NCI-H82 treated with DMSO at 0.1 percent for 48 hours (cell line): Measurements from ENCODE around the gene FLOT1.

ENCODE experiments used
- DNase-seq: peaks from one replicate; lab custom pipeline; 2025; ENCODE audit not compliant: unreplicated experiment; lab: John Stamatoyannopoulos, UW

Gene FLOT1

DNA sequence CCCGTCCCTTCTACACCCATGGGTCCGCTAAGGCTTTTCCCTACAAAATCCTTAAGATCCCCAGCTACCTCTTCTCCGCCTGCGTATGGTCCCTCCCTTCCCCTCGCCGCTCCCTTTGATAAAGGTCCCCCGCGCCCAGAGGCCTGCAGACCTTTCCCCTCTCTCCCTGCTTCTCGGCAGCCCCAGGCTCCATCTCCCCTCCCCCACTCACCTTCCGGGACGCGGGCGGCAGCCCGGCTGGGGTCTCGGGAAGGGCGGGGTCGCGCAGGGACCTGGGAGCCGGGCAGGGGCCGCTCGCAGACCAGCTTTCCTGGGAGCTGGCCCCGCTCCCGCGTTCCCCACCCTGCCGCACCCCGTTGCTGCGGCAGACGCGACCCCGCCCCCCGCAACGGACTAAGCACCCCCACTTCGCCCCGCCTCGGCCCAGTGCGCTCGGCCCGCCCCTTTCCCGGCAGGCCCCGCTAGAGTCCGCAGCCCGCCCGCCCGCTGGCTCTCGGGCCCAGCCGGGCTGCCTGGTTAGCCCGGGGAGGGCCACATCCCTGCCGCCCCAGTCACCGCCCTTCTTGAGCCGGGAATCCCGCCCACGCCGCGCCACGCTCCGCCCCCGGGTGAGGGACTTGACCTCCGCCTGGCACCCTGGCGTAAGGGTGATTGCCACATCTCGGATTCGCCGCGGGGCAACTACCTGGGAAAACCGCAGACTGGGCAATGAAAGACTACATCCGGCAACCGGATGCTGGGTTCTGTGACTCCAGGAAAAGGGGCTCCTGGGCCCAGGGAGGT, at the start of gene FLOT1:
Gene FLOT1, minus strand, starts transcription at position 372 of the 783 bp plus-strand sequence. CDS start 498 bp downstream, outside the sequence.
- peak; percentile 69 for DNase-seq

DNA sequence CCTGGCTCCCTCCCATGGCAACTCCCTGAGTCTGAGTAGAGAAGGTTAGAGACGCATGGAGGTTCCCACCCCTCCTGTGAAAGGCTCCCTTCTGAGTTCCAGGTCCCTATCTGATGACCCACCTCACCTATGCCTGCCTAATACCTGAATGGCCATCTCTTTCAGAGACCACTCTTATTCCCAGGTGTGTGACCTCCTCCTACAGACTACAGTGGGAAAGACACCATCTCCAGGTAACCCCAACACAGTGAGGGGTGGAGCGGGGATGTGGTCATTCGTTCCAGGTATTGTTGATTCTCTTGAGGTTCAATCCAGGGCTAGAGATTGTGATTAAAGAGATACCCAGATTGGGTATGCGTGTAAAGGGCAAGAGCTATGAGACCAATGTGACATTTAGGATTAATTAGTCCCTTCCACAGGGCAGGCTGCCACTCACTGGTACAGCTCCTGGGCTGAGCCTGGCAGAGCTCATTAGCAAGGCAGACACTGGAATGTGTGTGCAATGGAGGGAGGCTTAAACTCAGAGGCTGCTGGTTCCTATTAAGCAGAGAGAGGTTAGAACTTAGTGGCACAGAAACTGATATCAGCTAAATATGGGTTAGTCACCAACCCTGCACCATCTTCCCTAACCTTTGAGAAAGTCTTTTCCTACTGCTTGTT, 48.4 kb upstream of the FLOT1 start:
- DNase-seq, result no peak

DNA sequence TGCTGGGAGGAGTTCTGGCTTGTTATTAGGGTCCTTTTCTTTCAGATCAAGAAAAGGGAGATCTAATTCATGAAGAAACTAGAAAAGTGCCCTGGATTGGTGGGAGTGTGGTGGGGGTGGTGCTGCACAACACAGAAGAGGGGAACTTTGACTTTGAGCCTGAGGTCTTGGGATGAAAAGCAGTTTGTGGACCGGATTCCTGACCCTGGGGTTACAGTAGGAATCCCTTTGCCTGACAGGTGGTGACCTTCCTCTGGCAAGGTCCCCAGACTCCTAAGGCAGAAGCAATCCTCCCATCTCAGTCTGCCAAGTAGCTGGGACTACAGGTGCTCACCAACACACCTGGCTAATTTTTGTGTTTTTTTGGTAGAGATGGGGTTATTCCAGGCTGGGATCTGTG, 47.1 kb upstream of the FLOT1 start:
- no peak for DNase-seq

DNA sequence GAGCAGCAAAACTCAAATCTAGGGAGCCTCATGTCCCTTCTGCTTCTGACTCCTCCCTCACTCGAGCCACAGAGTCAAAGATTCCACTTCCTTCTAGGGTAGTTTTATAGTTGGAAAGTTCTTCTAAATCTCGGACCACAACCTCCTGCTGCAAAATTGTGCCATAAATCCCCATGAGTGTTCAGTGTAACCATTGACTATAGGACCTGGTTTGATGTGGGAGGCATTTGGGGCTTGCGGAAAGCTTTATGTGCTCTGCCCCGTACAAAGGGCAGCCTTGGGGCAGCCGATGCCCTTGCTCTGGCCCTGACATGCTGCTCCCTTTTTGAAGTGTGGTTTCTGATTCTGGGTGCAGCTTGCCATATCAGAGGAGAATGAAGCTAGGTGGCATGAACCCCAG, 45.5 kb upstream of the FLOT1 start:
- DNase-seq, result no peak

GRCh38 chr6:30782425-30783014, 40.0 kb upstream of the FLOT1 start:
- DNase-seq, result no peak

DNA sequence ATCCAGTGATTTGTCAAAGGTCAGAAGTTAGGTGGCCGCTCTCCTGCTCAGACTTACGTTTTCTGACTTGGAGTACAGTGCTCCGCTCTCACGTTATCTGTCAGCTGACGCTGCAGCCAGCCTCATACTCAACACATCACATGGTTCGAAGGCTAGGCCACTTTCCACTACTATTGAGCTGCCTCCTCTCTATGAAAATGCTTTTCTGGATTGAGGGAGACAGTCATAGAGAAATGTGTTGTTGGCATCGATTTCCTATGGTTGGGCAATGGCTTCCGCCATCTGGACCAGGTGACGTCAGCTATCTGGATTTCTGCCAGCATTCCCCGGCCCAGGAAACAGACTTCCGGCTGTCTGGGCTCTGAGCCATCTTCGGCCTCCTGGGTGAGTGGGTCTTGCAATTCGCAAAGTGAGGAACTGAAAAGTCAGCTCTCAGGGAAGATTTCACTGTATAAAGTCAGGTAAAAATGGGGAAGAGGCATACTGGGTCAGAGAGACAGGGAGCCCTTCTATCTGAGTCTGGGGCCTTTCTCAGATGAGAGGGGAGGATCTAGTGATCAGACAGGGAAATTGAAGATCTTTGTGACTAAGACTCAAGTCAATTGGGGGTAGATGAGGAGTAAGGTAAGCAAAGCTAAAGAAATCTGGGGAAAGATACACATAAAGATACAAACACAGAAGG, 39.4 kb upstream of the FLOT1 start:
- peak; percentile 28 for DNase-seq

GRCh38 chr6:30781395-30781742, 38.9 kb upstream of the FLOT1 start:
- no peak for DNase-seq

DNA sequence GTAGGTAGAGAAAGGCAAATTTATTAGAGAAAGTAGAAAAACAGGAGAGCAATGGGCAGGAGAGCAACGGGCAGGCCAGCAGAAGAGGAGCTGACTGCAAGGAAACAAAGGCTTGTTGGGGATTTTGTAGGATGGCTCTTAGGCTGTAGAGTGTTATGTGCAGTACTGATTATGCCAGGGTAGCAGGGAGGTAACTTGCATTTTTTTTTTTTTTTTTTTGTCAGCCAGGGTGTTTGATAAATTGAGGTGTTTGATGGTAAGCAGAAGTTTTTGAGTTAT, 38.1 kb upstream of the FLOT1 start:
- no peak for DNase-seq

GRCh38 chr6:30779850-30780641, 37.6 kb upstream of the FLOT1 start:
- no peak for DNase-seq

DNA sequence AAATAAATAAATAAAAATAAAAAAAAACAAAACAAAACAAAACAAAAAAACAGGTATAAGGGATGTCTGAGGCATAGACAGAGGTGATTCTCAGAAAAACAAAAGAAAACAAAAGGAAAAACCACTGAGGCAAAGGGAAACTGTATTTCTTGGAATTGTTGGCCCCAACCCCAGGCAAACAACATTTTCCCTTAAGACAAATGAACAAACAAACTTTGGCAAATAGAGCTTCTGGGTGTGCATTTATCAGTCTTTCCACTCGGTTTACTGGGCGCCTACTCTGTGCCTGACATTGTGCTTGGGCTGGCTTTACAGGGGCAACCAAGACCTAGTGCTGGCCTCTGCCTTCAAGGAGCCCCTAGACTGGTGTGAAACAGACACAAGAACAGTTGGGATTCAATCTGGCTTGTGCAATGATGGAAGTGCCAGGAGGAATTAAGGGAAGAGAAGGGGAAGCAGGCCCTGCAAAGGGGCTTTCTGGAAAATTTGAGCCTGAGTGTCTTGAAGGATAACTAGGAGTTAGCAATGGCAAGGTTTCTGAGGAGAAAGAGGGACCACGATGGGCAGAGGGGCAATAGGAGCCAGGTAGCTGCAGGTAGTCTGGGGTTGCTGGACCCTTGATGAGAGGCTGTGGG, 35.6 kb upstream of the FLOT1 start:
- no peak for DNase-seq

DNA sequence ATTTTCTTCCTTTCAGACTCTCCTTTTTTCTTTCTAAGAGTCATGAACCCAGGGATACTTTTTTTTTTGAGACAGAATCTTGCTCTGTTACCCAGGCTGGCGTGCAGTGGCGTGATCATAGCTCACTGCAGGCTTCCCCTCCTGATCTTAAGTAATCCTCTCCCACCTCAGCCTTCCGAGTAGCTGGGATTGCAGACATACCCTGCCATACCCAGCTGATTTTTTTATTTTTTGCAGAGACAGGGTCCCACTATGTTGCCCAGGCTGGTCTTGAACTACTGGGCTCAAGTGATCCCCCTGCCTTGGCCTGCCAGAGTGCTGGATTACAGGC, 34.6 kb upstream of the FLOT1 start:
- DNase-seq, result no peak

DNA sequence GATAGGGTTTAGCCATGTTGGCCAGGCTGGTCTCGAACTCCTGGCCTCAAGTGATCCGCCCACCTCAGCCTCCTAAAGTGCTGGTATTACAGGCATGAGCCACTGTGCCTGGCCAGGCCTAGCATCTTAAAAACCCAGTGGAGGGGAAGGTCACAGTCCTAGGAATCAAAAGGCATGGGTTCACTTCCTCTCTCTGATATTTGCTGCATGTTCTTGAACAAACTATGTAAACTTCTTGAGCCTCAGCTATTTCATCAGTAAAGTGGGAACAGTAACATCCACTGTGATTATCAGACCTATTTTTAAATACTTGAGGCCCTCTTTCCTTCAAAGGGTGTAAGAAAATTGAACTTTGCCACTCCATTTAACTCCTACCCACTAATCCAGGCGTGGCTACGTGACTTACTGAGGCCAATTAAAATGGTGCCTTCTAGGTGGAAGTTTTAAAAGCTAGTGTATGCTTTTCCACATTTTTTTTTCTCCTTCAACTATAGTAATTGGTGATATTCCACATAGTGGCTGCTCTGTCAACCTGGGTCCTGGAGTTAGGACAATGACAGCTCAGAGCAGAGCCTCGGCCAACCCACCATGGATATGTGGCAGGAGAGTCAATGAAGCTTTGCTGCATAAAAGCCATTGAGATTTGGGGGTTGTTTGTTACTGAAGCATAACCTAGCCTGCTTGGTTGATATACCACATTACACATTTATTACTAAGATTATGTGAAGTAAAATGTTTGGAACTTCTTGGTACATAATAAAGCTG, 34.1 kb upstream of the FLOT1 start:
- DNase-seq, result no peak

GRCh38 chr6:30775104-30775503, 32.6 kb upstream of the FLOT1 start:
- no peak for DNase-seq

DNA sequence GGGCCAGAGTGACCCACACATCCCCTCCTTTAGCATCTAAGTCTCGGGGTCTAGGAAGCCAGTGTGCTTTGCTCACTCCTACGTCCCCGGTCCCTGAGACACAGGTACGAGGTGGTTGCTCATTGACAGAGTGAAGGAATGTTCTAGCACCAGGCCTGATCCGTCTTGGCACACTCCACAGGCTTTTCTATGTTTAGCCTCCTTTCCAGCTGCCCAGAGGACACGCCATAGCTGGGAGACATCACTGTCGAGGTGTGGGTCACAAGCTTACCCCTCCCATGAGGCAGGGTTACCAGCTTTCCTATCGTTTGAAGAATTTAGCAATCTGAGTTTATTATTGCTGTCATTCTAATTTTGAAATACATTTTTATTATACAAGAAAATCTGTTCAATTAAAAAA, 32.2 kb upstream of the FLOT1 start:
- no peak for DNase-seq

GRCh38 chr6:30770592-30770991, 28.1 kb upstream of the FLOT1 start:
- DNase-seq, result no peak

GRCh38 chr6:30769853-30770524, 27.5 kb upstream of the FLOT1 start:
- DNase-seq, result no peak

GRCh38 chr6:30769088-30769852, 26.8 kb upstream of the FLOT1 start:
- no peak for DNase-seq

DNA sequence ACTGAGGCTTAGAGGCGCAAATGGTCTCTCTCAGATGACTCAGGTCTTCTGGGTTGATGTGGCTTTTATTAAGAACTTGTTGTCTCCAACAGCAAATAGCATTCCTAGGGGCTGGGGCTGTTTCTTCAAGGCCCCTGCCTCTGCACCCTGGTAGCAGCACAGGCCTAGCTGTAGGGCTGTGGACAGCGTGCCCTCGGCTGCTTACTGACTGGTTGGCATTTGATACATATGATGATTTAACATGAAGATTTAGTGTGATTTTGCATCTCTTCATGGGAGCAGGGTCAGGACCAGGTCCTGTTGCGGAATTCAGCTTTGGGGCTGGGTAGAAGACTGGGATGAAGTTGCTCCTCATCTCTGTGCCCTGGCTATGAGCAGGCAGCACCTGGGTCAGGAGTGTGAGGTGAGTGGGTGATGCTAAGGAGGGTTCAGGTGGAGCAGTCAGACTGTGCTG, 26.2 kb upstream of the FLOT1 start:
- DNase-seq, result no peak

DNA sequence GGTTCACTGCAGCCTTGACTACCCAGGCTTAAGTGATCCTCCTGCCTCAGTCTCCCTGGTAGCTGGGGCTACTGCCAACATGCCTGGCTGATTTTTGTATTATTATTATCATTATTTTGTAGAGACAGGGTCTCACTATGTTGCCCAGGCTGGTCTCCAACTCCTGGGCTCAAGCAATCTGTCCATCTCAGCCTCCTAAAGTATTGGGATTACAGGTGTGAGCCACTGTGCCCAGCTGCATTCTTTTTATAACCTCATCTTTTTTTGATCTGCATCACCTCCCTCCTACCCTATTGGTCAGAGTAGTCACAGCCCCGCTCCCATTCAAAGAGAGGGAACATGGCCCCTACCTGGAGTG, 25.4 kb upstream of the FLOT1 start:
- no peak for DNase-seq
